Endothelial cell of umbilical vein (primary cell): ENCODE measurements around the gene RNF224. TPM values are rescaled to one million over a fixed set of nuclear protein-coding genes. Genes with fewer than 3 reads are reported as not detected.

ENCODE experiments used
- BruUV-seq: library from RNA; stranded (reverse); fragments of 400-500 nt; replicated peaks from 2 replicates; lab custom pipeline; 2021; lab: Mats Ljungman, UMichigan
- CTCF ChIA-PET: fragments of 300-600, 350-600 bp; sonication (Branson Sonifier 250); formaldehyde crosslinking; loops from one replicate; lab custom pipeline; 2021; ENCODE audit warnings: antibody characterized with exemption, inconsistent platforms; lab: Charles Lee
- POLR2A ChIA-PET: fragments of 300-600, 350-600 bp; sonication (Branson Sonifier 250); formaldehyde crosslinking; loops from one replicate; lab custom pipeline; 2021; ENCODE audit warnings: antibody characterized with exemption, inconsistent platforms; lab: Charles Lee
- DNase-seq: peaks from one replicate; pipeline ENCODE4 v3.0.0-alpha.2; 2011; ENCODE audit warnings: low read depth, low spot score
- FAIRE-seq: peaks from 2 replicates; lab custom pipeline; 2011; peaks lifted over from hg19 to GRCh38; lab: Jason Lieb, UNC
- H2AFZ ChIP-seq: 2 replicates; pipeline ENCODE4 v1.6.0; 2012; ENCODE audit warnings: low read depth, low read length, control low read depth, inconsistent platforms
- H3K27ac ChIP-seq: 2 replicates; pipeline ENCODE4 v1.5.1; 2011; ENCODE audit warnings: low read depth, mild to moderate bottlenecking, control low read depth, low read length, moderate library complexity; ENCODE audit not compliant: insufficient read depth
- H3K27me3 ChIP-seq, 2 experiments: 2 replicates each; pipeline versions ENCODE4 v1.6.0 to v1.6.1; 2011; ENCODE audit warnings: low read length in 2 of 2, mixed read lengths in 1 of 2; ENCODE audit not compliant: control insufficient read depth in 2 of 2, insufficient read depth in 2 of 2
- H3K36me3 ChIP-seq, 2 experiments: 2 replicates in 1 of 2; 3 replicates in 1 of 2; pipeline ENCODE4 v1.5.1; 2011; ENCODE audit warnings: low read length in 2 of 2, mild to moderate bottlenecking in 1 of 2, moderate library complexity in 1 of 2; ENCODE audit not compliant: control insufficient read depth in 2 of 2, insufficient read depth in 2 of 2; ENCODE audit errors: extremely low read depth in 1 of 2
- H3K4me1 ChIP-seq: 3 replicates; pipeline ENCODE4 v1.5.1; 2011; ENCODE audit warnings: mild to moderate bottlenecking, low read length; ENCODE audit not compliant: control insufficient read depth, insufficient read depth; ENCODE audit errors: extremely low read depth
- H3K4me2 ChIP-seq: 2 replicates; pipeline ENCODE4 v1.6.1; 2011; ENCODE audit warnings: low read length, control low read depth, mixed read lengths; ENCODE audit not compliant: insufficient read depth
- H3K4me3 ChIP-seq, 3 experiments: fragments of 200-600 bp in 1 of 3; sonication (generic), shearing (Covaris generic) in 1 of 3; replicated peaks in 1 of 3; 2 replicates each; pipeline ENCODE4 v1.5.1; 2011 to 2016; ENCODE audit warnings: control low read depth in 3 of 3, low read length in 3 of 3, mild to moderate bottlenecking in 2 of 3, inconsistent platforms in 1 of 3, low read depth in 1 of 3, moderate library complexity in 1 of 3; ENCODE audit not compliant: insufficient read depth in 1 of 3
- H3K79me2 ChIP-seq: 2 replicates; pipeline ENCODE4 v1.6.0; 2012; ENCODE audit warnings: low read length, inconsistent platforms; ENCODE audit not compliant: control insufficient read depth, insufficient read depth
- H3K9ac ChIP-seq: replicated peaks from 2 replicates; pipeline ENCODE3; 2011; ENCODE audit warnings: low read length, control low read depth; ENCODE audit not compliant: insufficient read depth; ENCODE audit errors: extremely low read depth
- H3K9me1 ChIP-seq: replicated peaks from 3 replicates; pipeline ENCODE4 v1.6.0; 2011; ENCODE audit warnings: mild to moderate bottlenecking, low read length; ENCODE audit not compliant: control insufficient read depth, insufficient read depth; ENCODE audit errors: extremely low read depth
- H3K9me3 ChIP-seq: replicated peaks from 2 replicates; pipeline ENCODE4 v1.5.1; 2012; ENCODE audit warnings: low read length, inconsistent platforms; ENCODE audit not compliant: control insufficient read depth, insufficient read depth
- H4K20me1 ChIP-seq: replicated peaks from 2 replicates; pipeline ENCODE3; 2011; ENCODE audit warnings: mild to moderate bottlenecking, low read length; ENCODE audit not compliant: control insufficient read depth, insufficient read depth; ENCODE audit errors: extremely low read depth
- EZH2 ChIP-seq: IDR thresholded peaks from 2 replicates; pipeline ENCODE4 v1.6.1; 2012; ENCODE audit warnings: borderline replicate concordance, low read depth, mild to moderate bottlenecking, moderate library complexity, low read length, inconsistent platforms; ENCODE audit not compliant: severe bottlenecking
- FOS ChIP-seq: IDR thresholded peaks from 2 replicates; pipeline ENCODE4 v1.6.1; 2011; ENCODE audit warnings: mild to moderate bottlenecking, low read length, moderate library complexity, borderline replicate concordance; ENCODE audit not compliant: insufficient read depth
- GATA2 ChIP-seq: IDR thresholded peaks from 2 replicates; pipeline ENCODE4 v1.7.0; 2011; ENCODE audit warnings: low read depth, mild to moderate bottlenecking, moderate library complexity, mixed read lengths, low read length; ENCODE audit not compliant: insufficient read length, insufficient read depth
- JUN ChIP-seq: IDR thresholded peaks from 2 replicates; pipeline ENCODE4 v1.6.1; 2011; ENCODE audit warnings: borderline replicate concordance, low read depth; ENCODE audit not compliant: insufficient read length, insufficient read depth
- MYC ChIP-seq: IDR thresholded peaks from one replicate; pipeline ENCODE4 v1.6.1; 2011; ENCODE audit warnings: mild to moderate bottlenecking, low read depth, low read length
- POLR2A ChIP-seq: IDR thresholded peaks from 2 replicates; pipeline ENCODE4 v1.6.1; 2012; ENCODE audit warnings: low read depth, mild to moderate bottlenecking, control low read depth, low read length
- POLR2AphosphoS5 ChIP-seq: IDR thresholded peaks from 2 replicates; pipeline ENCODE4 v1.6.1; 2012; ENCODE audit warnings: low read depth, mild to moderate bottlenecking, control low read depth, low read length, moderate library complexity; ENCODE audit not compliant: insufficient read depth
- dilution Hi-C: fragments of 300-500 bp; cut with MboI; formaldehyde crosslinking; loops from one replicate; pipeline ENCODE4 v1.15.0; 2019; ENCODE audit warnings: low sequenced_read_pairs; ENCODE audit not compliant: extremely low pct_ligation_motif_present
- intact Hi-C: fragments of 100-400 bp; cut with micrococcal nuclease; formaldehyde crosslinking; loops from one replicate; pipeline ENCODE4 v1.10.0; 2022
- polyA plus RNA-seq, 4 experiments: library from polyadenylated mRNA; depleted of rRNA in 3 of 4; stranded (reverse) in 3 of 4; unstranded in 1 of 4; fragments of >200 nt; gene quantifications; 2 replicates each; pipeline versions ENCODE4 v1.2.1 to v1.2.3, GENCODE V29; 2011 to 2012; ENCODE audit warnings: missing spikeins in 1 of 4
- total RNA-seq: library from RNA; stranded (reverse); gene quantifications from 2 replicates; pipeline ENCODE4 v1.2.3, GENCODE V29; 2021
- TF ChIP-seq, protein P1 (sequence below): IDR thresholded peaks from 2 replicates; pipeline ENCODE4 v1.6.1; 2011; ENCODE audit not compliant: insufficient read depth, insufficient read length
- TF ChIP-seq, protein P2 (sequence below), 2 donors: IDR thresholded peaks; 1 replicate in 1 of 2; 2 replicates in 1 of 2; pipeline ENCODE4 v1.5.1; 2011; ENCODE audit warnings: low read length in 2 of 2, mild to moderate bottlenecking in 2 of 2, moderate library complexity in 2 of 2, control low read depth in 1 of 2, inconsistent platforms in 1 of 2, low read depth in 1 of 2; ENCODE audit not compliant: insufficient read depth in 1 of 2; ENCODE audit errors: extremely low read depth in 1 of 2

RNF224 gene
- total and polyA plus RNA-seq, 2 donors (not counting 3 experiments of a cell fraction or from before 2014, with no cell fraction given): not detected

DNA sequence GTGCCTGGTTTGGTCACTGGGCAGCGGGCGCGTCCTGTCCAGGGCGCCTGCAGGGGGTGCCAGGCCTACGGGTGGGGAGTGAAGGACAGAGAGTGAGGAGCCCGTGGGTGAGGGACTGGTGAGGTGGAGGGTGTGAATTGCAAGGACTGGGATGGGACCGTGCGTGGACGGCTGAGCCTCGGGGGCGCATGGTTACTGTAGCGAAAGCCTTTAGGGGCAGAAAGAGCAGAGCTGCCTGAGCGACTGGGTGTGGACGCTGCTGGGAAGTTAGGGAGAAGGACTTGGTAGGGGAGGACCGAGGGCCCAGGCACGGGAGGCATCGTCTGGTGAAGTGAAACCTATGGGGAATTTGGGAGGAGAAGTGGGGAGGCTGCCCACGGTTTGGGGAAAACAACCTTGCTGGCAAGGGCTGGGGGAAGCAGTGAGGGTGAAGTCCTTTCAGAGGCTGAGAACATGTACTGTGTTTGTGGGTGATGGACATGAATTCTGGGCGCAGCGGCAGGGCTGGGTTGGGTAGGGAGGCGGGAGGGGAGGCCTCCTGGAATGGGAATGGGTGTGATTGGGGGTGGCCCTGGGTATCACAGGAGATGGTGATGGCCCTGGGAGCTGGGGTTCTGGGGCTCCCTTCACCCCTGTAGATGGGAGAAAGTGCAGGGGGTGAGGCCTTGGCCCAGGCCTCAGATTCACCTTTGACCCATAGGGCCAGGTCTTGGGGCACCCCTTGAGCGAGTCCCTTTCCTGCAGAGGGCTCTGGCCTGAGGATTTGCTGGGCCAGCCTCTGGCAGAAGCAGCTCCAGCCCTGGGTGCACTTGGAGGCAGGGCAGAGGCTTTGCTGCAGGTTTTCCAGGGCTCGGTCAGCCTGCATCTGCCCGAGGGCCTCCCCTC, 48.5 kb downstream of the RNF224 start:
- H3K36me3 ChIP-seq: peaks cover 10 to 22% of the 10 kb centered on the region in 2 experiments
- ChIA-PET POLR2A (interaction anchor here (2.0 kb wide), 1 partner anchor 35 kb away, joined by 10 read pairs; the partner anchor contains the start of gene TUBB4B), CTCF (interaction anchor here (1.0 to 2.7 kb wide), 3 partner anchors 10 to 14 kb away, joined by 3 to 23 read pairs (median 9); no protein-coding TSS in a partner anchor)
- peaks cover 24% of the 10 kb centered on the region for H3K4me1 ChIP-seq
- no peaks in the 10 kb centered on the region for H3K27me3 ChIP-seq
- H3K9ac ChIP-seq: no peak overlapping the region
- dilution Hi-C loops (no loop called here), intact Hi-C loops (no loop called here)
- H3K4me3 ChIP-seq: no peak overlapping the region
- TF ChIP-seq, protein P1, sequence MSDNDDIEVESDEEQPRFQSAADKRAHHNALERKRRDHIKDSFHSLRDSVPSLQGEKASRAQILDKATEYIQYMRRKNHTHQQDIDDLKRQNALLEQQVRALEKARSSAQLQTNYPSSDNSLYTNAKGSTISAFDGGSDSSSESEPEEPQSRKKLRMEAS: no peak
- TF ChIP-seq, protein P2, sequence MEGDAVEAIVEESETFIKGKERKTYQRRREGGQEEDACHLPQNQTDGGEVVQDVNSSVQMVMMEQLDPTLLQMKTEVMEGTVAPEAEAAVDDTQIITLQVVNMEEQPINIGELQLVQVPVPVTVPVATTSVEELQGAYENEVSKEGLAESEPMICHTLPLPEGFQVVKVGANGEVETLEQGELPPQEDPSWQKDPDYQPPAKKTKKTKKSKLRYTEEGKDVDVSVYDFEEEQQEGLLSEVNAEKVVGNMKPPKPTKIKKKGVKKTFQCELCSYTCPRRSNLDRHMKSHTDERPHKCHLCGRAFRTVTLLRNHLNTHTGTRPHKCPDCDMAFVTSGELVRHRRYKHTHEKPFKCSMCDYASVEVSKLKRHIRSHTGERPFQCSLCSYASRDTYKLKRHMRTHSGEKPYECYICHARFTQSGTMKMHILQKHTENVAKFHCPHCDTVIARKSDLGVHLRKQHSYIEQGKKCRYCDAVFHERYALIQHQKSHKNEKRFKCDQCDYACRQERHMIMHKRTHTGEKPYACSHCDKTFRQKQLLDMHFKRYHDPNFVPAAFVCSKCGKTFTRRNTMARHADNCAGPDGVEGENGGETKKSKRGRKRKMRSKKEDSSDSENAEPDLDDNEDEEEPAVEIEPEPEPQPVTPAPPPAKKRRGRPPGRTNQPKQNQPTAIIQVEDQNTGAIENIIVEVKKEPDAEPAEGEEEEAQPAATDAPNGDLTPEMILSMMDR (IDR thresholded peaks at IDR 0.05; ENCODE audit: extremely low read depth in 1 of 2, insufficient read depth in 1 of 2, low read depth in 1 of 2, low read length in 2 of 2): no peak
- TF ChIP-seq MYC (no peak), POLR2AphosphoS5 (no peak), GATA2 (no peak), FOS (no peak), POLR2A (no peak), EZH2 (no peak), JUN (no peak)
- DNase-seq (no peak), FAIRE-seq (no peak)
- H3K27ac ChIP-seq: peak overlapping the region; percentile 91
- H3K9me3 ChIP-seq: no peaks in the 10 kb centered on the region
- H3K4me2 ChIP-seq: no peak overlapping the region
- H4K20me1 ChIP-seq: no peaks in the 10 kb centered on the region
- BruUV-seq: no TSS peak
- no peaks in the 10 kb centered on the region for H3K9me1 ChIP-seq
- peaks cover 31% of the 10 kb centered on the region for H3K79me2 ChIP-seq
- no peak overlapping the region for H2AFZ ChIP-seq
